Measurements from ENCODE around the gene PHRF1. TPM values are rescaled to one million over a fixed set of nuclear protein-coding genes. Genes with fewer than 3 reads are reported as not detected.

PHRF1 gene
- total and polyA plus RNA-seq, 9 of the 15 experiments (the other 6 are each of a cell fraction or from before 2014, with no cell fraction given) = 0.07 to 37.2 (median 7.7) TPM

DNA sequence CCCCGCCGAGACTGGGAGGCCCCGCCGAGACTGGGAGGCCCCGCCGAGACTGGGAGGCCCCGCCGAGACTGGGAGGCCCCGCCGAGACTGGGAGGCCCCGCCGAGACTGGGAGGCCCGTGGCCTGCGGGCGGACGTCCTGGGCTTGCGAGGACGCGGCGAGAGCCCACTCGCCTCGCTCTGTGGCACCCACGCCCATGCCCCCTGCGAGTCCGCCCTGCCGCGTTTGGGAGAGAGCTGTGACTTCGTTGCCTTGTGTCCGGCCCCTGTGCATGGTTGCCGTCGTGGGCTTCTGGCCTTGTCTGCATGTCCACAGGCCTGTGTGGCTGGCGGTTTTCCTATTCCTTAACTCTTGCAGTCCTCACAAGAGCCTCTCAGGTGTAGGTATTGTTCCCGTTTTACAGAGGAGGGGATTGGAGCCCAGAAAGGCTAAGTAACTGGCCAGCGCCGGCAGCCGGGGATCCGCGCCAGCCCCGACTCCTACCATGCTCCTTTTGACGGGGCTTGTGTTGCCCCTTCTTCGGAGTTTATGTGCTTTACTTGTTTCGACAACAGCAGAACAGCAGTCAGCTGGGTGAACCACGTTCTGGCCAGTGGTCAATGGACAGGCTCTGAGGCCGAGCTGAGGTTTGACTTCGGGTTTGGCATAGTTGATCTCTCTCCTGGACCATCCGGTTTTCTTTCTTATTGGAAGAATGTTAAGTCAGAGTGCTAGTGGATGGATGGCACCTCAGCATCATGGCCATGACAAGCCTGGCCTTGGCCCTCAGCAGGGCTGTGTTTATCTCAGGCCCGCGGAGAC, 741 bp downstream of the PHRF1 start (continued):
- TF ChIP-seq ZNF263 (CRISPR knock-in tag; IDR thresholded peaks at IDR 0.05; ENCODE audit: borderline replicate concordance) (0 out of 2 replicates have a peak, but pooled peaks have one; percentile 9), YBX1 (IDR thresholded peaks at IDR 0.05) (no peak), ZMIZ1 (IDR thresholded peaks at IDR 0.05; ENCODE audit: low read depth in 2 of 2, low read length in 2 of 2) (no peak), ZBTB1 (CRISPR knock-in tag; IDR thresholded peaks at IDR 0.05; ENCODE audit: borderline replicate concordance, low read depth) (0 out of 2 replicates have a peak, but pooled peaks have one; percentile 10), SAP30 (IDR thresholded peaks at IDR 0.05; ENCODE audit: borderline replicate concordance, insufficient read depth, low read depth, low read length, poor library complexity, severe bottlenecking) (peak; percentile 55), HNRNPH1 (optimal IDR thresholded peaks at IDR 0.05; ENCODE audit: low read depth, low read length) (no peak), PREB (CRISPR knock-in tag; IDR thresholded peaks at IDR 0.05) (no peak), MED1 (CRISPR knock-in tag; IDR thresholded peaks at IDR 0.05; ENCODE audit: borderline replicate concordance) (no peak), HSF4 (CRISPR knock-in tag; IDR thresholded peaks at IDR 0.05; ENCODE audit: borderline replicate concordance) (no peak), RNF2 (IDR thresholded peaks at IDR 0.05) (no peak), ZNF445 (CRISPR knock-in tag; IDR thresholded peaks at IDR 0.05; ENCODE audit: low read depth) (no peak), TEAD1 (CRISPR knock-in tag; IDR thresholded peaks at IDR 0.05) (0 out of 4 replicates have a peak, but pooled peaks of 1 of the 2 experiments have one; percentile 5), BRCA1 (IDR thresholded peaks at IDR 0.05) (no peak), BRCA1 (CRISPR knock-in tag; IDR thresholded peaks at IDR 0.05) (0 out of 2 replicates have a peak, but pooled peaks have one; percentile 76), ZNF174 (CRISPR knock-in tag; IDR thresholded peaks at IDR 0.05) (no peak), TARDBP (IDR thresholded peaks at IDR 0.05) (no peak), TAF9B (IDR thresholded peaks at IDR 0.05; ENCODE audit: partially characterized antibody) (no peak), SIN3A (IDR thresholded peaks at IDR 0.05; ENCODE audit: borderline replicate concordance in 2 of 2, control insufficient read depth in 1 of 2, low read depth in 2 of 2, low read length in 2 of 2) (0 out of 4 replicates have a peak, but pooled peaks of 1 of the 2 experiments have one; percentile 48)
- TF ChIP-seq, protein P1, sequence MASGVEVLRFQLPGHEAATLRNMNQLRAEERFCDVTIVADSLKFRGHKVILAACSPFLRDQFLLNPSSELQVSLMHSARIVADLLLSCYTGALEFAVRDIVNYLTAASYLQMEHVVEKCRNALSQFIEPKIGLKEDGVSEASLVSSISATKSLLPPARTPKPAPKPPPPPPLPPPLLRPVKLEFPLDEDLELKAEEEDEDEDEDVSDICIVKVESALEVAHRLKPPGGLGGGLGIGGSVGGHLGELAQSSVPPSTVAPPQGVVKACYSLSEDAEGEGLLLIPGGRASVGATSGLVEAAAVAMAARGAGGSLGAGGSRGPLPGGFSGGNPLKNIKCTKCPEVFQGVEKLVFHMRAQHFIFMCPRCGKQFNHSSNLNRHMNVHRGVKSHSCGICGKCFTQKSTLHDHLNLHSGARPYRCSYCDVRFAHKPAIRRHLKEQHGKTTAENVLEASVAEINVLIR (CRISPR knock-in tag; IDR thresholded peaks at IDR 0.05) = no peak
- TF ChIP-seq, protein P2, sequence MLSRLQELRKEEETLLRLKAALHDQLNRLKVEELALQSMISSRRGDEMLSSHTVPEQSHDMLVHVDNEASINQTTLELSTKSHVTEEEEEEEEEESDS (CRISPR knock-in tag; IDR thresholded peaks at IDR 0.05) = no peak
- TF ChIP-seq, protein P3, sequence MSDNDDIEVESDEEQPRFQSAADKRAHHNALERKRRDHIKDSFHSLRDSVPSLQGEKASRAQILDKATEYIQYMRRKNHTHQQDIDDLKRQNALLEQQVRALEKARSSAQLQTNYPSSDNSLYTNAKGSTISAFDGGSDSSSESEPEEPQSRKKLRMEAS (CRISPR knock-in tag; IDR thresholded peaks at IDR 0.05) = no peak

All from K562 (cell line).